LNCaP clone FGC (cell line): ENCODE data around the gene KIAA0930.

Experiments
- DNase-seq: peaks from one replicate; pipeline ENCODE4 v3.0.0-alpha.2; 2011; ENCODE audit warnings: low read depth
- H3K4me3 ChIP-seq: 2 replicates; pipeline ENCODE4 v1.5.1; 2011; ENCODE audit warnings: mild to moderate bottlenecking, low read depth, low read length, control low read depth
- TF ChIP-seq, protein P1 (sequence below): IDR thresholded peaks from 2 replicates; pipeline ENCODE4 v1.5.1; 2012; ENCODE audit warnings: mild to moderate bottlenecking; ENCODE audit not compliant: control insufficient read depth, insufficient read depth; ENCODE audit errors: extremely low read depth

KIAA0930 gene

DNA sequence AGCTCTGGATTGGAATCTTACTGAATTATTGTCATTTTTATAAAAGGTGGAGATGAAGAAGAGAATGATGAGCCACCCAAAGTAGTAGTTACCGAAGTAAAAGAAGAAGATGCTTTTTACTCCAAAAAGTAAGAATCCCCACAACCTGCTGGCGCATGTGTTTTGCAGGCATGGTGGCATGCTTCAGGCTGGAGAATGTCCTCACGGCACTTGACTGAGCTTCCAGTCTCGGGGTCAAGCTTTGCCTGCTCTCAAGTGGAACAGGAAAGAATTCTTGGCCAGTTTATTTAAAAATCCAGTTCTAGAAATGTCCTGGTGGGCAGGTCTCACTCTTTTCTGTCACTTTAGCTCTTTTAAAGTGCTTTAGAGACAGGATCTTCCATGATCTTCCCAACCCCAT, 59.5 kb downstream of the KIAA0930 start:
- TF ChIP-seq, protein P1, sequence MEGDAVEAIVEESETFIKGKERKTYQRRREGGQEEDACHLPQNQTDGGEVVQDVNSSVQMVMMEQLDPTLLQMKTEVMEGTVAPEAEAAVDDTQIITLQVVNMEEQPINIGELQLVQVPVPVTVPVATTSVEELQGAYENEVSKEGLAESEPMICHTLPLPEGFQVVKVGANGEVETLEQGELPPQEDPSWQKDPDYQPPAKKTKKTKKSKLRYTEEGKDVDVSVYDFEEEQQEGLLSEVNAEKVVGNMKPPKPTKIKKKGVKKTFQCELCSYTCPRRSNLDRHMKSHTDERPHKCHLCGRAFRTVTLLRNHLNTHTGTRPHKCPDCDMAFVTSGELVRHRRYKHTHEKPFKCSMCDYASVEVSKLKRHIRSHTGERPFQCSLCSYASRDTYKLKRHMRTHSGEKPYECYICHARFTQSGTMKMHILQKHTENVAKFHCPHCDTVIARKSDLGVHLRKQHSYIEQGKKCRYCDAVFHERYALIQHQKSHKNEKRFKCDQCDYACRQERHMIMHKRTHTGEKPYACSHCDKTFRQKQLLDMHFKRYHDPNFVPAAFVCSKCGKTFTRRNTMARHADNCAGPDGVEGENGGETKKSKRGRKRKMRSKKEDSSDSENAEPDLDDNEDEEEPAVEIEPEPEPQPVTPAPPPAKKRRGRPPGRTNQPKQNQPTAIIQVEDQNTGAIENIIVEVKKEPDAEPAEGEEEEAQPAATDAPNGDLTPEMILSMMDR = no peak
- H3K4me3 ChIP-seq = no peak overlapping the region
- no peak for DNase-seq

DNA sequence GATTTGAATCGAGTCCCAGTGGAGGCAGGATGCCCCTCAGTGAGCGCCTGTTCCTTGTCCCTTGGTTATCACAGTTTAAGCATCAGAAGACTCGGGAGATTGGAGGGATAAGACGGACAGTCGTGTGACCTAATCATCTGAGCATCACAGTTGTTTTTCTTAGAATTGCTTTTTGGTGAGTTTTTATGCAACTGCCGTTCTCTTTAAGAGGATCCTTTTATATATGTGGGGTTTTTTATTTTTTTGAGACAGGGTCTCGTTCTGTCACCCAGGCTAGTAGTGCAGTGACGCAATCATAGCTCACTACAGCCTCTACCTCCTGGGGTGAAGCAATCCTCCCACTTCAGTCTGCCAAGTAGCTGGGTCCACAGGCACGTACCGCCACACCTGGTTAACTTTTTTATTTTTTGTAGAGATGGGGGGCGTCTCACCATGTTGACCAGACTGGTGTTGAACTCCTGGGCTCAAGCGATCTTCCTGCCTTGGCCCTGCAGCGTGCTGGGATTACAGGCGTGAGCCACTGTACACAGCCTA, 60.5 kb downstream of the KIAA0930 start:
- no peak for DNase-seq
- TF ChIP-seq, protein P1 = no peak

DNA sequence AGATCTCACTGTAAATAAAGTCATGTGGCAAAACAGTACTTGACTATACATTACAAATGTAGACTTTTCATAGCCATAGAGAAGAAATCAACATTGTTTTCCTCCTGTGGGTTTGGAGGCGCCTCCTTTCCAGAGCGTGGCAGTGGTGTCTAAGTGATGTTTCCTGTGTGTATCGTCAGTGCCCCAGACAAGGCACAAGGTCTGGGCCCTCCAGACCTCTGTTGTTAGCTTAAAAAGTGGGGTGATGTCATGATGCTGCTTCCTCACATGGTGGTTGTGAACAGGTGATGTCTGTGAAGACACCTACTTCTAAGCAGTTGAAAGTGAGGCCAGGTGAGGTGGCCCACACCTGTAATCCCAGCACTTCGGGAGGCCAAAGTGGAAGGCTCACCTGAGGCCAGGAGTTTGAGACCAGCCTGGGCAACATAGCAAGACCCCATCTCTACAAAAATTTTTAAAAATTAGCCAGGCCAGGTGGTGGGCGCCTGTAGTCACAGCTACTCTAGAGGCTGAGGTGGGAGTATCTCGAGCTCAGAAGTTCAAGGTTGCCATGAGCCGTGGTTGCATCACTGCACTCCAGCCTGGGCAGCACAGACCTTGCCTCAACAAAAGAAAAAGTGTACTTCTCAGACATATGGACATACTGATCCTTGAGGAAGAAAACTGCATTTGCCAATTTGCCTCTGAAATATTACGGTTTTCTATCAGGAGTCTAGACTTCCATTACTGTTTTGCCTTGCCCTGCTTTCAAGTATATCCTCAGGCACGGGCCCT, 61.2 kb downstream of the KIAA0930 start:
- no peak for DNase-seq
- TF ChIP-seq, protein P1 = no peak
- H3K4me3 ChIP-seq = no peak overlapping the region

More for the DNA sequence above, 60.5 kb downstream of the KIAA0930 start:
- H3K4me3 ChIP-seq = no peak overlapping the region

DNA sequence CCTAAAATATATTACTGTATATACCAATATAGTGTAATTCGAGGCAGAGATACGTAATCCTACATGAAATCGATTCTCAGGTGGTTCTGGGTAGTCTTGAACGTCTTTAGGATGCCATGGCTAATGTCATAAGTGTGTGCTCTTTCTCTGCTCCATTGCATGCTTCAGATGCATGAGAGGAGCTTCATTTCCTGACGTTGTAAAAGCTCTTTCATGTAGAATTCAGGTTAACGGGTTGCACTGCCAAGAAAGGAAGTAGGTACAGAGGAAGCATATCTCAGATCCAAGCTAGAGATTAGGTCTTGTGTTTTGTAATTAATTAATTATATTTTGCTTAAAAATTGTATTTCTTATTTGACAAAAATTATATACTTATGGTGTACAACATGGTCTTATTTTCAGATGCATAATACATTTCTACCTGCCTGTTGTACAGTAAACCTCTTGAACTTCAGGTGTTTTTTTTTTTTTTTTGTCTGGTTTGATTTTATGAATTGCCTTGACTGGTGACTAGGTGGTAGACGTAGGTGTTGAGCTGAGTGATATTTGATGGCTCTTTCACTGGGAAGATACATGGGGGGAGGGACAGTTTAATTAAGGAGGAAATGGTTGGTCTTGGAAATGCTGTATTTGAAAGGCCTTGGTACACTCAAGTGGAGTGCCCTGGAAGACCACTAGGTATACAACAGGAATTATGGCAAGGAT, 67.7 kb downstream of the KIAA0930 start:
- TF ChIP-seq, protein P1 = no peak
- H3K4me3 ChIP-seq = no peak overlapping the region
- DNase-seq = no peak

DNA sequence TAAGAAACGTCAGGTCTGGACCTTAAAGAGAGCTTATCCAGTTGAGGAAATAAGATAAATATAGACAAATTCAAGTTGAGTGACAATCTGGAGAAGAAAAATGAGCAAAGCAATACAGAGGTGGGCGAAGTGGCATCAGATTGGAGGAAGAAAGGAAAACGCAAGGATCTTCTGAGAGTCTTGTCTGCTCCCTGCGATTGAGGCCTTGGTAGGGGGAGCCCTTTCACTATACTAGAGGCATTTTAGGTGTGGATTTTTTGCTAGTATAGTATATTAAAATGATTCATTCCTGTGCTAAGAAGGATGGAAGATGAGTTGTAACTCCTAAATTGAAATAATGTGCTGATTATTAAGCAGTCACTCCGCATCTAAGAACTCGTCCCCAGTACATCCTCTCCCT, 68.9 kb downstream of the KIAA0930 start:
- DNase-seq = no peak
- no peak overlapping the region for H3K4me3 ChIP-seq

DNA sequence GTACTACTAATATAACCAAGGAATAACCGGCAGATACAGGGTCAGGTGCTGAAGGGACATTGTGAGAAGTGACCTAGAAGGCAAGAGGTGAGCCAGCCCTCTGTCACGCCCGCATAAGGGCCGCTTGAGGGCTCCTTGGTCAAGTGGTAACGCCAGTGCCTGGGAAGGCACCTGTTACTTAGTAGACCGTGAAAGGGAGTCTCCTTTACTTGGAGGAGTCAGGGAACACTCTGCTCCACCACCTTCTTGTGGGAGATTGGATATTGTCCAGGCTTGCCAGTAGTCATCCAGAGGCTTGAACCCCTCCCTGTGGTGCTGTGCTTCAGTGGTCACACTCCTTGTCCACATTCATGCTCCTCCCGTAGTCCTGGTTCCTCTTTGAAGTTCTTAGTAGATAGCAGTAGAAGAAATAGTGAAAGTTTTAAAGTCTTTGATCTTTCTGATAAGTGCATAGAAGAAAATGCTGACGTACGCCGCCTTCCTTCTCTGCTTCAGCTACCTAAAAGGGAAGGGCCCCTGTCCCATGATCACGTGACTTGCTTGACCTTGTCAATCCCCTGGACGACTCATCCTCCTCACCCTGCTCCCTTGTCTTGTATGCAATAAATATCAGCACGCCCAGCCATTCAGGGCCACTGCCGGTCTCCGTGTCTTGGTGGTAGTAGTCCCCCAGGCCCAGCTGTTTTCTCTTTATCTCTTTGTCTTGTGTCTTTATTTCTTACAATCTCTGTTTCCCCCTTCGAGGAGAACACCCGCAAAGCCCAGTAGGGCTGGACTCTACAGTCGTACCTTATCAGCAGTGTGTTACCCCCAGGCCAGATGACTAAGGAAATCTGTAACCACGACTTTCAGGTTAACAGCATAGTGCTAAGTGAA, 70.9 kb downstream of the KIAA0930 start:
- no peak overlapping the region for H3K4me3 ChIP-seq
- no peak for DNase-seq
- TF ChIP-seq, protein P1 = no peak

More for the DNA sequence above, 68.9 kb downstream of the KIAA0930 start:
- TF ChIP-seq, protein P1 = no peak
